GM21825 (cell line): Measurements from ENCODE around the gene UQCC5.

Source experiments
- ATAC-seq: cut with Tn5 transposase; IDR thresholded peaks from one replicate; pipeline ENCODE4 v1.9.1; 2021; ENCODE audit warnings: mild to moderate bottlenecking, moderate library complexity; ENCODE audit not compliant: unreplicated experiment

Gene UQCC5

DNA sequence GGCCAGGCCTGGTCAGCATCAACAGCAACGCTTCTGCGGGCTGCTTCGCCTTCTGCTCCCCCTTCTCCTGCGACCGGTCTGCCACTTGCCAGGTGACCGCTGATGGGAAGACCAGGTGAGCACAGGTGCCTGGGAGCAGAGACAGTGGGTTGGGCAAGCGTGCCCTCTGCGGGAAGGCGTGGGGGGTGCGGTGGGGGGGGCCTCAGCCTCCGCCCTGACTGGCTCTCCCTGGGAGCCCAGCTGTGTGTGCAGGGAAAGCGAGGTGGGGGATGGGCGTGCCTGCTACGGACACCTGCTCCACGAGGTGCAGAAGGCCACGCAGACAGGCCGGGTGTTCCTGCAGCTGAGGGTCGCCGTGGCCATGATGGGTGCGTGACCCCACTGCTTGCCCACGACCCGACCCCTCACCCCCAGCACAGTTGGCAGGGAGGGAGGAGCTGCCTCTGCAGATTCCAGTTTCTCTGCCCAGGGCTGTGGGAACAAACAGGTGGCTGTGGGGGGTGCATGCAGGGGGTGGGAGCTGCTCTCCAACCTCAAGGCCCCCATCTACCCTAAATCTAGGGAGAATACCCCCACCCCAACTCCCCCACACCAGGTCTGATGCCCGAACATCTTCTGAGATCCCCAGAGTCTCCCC lies 32.5 kb upstream of the UQCC5 start:
- no peak for ATAC-seq

DNA sequence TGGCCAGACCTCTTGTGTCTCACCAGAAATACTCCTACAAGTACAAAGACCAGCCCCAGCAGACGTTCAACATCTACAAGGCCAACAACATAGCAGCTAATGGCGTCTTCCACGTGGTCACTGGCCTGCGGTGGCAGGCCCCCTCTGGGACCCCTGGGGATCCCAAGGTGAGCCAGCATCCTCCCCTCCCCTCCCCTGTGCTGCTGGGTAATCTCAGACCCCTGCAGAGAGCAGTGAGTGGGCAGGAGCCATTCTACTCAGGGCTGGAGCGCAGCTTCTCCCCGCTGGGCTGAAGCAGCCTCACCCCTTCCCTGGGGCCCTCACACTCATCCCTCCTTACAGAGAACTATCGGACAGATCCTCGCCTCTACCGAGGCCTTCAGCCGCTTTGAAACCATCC lies 31.4 kb upstream of the UQCC5 start:
- no peak for ATAC-seq

DNA sequence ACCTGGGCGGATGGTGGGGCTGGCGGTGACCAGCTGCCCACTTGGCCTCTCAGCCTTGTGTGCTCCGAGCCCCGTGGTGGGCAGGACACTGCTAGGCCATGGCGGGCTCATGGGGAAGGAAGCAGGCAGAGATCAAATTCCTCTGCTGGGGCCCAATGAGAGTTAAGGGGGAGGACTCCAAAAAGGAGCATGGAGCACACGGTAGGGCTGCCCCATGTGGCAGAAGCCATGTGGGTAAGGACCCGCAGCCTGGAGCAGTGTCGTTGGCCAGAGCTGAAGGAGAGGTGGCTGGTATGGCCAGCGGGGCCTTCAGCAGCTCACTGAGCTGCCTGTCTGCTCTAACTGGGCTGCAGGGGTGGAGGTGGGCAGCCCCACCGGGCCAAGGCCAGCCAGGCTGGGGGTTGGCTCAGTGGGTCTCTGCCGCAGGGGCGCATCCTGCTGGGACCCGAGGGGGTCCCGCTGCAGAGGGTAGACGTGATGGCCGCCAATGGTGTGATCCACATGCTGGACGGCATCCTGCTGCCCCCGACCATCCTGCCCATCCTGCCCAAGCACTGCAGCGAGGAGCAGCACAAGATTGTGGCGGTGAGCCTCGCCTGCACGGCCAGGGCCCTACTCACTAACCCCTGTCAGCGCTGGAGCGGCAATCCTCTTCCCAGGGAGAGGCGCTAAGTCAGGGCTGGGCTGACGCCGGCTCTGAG lies 30.0 kb upstream of the UQCC5 start:
- ATAC-seq, result no peak

DNA sequence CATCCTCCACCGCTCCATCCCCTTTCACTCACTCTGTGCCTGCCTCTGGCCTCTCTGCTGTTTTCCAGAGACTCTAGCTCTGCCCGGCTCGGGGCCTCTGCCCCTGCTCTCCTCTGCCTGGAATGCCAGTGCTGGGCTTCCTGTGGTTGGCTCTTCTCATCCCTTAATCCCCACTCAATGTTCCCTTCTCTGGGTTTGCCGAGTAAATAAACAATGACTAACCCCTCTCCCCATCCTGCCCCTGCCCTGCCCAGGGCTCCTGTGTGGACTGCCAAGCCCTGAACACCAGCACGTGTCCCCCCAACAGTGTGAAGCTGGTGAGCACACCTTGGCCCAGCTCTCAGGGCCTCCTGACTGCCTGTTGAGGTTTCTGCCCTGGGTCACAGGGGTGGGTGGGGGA lies 29.0 kb upstream of the UQCC5 start:
- ATAC-seq, result no peak

DNA sequence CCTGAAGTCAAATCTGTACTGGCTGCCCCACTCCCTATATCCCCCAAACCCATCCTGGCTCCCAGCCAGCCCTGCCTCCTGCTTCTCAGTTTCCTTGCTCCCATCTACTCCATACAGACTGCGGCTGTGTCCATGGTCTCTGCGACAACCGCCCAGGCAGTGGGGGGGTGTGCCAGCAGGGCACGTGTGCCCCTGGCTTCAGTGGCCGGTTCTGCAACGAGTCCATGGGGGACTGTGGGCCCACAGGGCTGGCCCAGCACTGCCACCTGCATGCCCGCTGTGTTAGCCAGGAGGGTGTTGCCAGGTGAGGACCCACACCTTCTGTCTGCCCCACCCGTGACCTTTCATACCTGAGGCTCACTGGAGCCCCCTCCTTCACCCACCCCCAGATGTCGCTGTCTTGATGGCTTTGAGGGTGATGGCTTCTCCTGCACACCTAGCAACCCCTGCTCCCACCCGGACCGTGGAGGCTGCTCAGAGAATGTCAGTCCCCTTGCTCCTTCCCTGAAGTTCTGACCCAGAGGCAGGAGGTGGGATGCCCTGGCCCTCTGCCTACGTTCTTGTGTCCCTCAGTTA lies 26.6 kb upstream of the UQCC5 start:
- no peak for ATAC-seq

DNA sequence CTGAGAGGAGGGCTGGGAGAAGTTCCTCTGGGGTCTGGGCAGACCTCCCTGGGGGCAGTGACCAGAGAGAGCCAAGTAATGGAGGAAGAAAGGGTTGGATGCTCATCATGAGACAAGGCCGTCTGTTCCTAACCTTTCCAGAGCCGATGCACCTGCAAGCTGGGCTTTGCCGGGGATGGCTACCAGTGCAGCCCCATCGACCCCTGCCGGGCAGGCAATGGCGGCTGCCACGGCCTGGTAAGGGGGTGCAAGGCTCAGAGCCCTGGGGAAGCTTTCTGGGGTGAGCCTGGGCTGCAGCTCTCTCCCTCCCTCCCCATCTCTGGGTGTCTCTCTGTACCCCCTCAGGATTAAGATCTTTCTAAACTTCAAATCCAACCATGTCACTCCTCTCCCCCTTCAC lies 24.9 kb upstream of the UQCC5 start:
- no peak for ATAC-seq

DNA sequence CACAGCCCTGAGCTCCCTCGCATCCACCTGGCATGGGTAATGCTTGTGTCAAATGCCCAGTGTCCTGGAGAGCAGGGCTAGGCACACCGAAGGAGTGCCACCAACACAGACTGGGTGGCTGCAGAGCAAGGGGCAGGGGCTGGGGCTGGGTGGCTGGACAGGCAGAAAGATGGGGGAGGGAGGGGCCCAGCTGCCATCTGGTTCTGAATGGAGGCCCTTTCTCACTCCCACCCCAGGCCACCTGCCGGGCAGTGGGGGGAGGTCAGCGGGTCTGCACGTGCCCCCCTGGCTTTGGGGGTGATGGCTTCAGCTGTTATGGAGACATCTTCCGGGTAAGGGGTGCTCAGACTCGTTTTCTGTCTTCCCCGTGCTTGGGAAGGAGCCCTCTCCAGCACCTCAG lies 24.3 kb upstream of the UQCC5 start:
- ATAC-seq, result no peak

DNA sequence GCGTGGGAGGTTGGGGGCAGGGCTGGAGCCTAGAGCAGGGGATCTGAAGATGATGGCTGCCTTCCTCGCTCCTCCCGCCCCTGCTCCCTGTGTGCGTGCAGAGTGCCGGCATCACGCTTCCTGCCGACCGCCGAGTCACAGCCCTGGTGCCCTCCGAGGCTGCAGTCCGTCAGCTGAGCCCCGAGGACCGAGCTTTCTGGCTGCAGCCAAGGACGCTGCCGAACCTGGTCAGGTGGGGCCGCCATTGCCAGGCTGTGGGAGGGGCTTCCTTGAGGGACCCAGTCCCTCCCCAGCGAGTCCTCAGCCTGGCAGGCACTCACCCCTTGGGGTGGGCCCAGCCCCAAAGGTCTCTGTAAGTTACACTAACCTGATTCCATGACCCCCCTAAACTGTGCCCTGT lies 23.7 kb upstream of the UQCC5 start:
- ATAC-seq, result no peak

DNA sequence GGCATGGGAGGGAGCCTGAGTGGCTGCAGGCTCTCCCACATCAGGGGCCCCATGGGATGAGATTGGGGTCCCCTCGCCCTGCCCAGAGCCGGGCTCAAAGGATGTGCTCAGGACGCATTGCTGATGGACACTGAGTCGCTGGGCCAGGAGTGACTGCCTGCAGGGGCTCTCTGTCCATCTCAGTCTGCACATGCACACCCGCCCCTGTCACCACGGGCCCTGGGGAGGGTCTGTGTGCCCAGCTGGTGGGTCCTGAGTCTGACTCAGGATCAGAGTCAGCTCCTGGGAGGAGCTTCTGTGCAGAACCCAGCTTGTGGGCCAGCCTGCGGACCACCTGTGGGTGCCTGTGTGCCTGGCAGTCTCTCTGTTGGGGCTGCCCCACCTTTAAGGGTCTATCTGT lies 23.1 kb upstream of the UQCC5 start:
- no peak for ATAC-seq

DNA sequence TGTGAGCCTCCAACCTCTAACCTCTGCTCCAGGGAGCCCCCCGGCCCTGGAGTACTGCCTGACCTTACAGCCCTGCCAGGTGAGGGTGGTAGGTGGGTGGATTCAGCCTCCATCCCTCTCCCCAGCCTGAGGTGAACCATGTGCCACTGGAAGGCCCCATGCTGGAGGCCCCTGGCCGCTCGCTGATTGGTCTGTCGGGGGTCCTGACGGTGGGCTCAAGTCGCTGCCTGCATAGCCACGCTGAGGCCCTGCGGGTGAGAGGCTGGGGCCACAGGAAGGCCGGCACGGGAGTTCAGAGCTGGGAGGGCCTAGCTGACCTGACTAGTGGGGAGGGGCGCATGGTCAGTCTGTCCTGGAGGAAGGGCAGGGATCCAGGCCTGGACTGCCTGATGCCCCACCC lies 21.8 kb upstream of the UQCC5 start:
- ATAC-seq, result no peak

DNA sequence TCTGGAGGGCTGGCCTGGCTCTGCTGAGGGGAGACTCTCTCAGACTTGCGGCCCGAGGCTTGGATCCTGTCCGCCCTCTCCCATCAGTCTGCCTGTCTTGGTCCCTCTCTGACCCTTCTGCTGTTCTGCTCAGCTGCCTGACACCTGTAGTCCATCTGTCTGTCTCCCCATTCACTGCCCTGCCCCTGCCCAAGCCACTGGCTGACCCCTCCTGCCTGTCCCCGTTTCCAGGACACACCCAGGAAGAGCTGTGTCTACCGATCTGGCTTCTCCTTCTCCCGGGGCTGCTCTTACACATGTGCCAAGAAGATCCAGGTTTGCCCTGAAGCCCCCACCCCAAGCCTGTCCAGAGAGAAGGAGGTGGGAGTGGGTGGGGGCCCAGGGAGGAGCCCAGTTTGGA lies 21.2 kb upstream of the UQCC5 start:
- no peak for ATAC-seq

DNA sequence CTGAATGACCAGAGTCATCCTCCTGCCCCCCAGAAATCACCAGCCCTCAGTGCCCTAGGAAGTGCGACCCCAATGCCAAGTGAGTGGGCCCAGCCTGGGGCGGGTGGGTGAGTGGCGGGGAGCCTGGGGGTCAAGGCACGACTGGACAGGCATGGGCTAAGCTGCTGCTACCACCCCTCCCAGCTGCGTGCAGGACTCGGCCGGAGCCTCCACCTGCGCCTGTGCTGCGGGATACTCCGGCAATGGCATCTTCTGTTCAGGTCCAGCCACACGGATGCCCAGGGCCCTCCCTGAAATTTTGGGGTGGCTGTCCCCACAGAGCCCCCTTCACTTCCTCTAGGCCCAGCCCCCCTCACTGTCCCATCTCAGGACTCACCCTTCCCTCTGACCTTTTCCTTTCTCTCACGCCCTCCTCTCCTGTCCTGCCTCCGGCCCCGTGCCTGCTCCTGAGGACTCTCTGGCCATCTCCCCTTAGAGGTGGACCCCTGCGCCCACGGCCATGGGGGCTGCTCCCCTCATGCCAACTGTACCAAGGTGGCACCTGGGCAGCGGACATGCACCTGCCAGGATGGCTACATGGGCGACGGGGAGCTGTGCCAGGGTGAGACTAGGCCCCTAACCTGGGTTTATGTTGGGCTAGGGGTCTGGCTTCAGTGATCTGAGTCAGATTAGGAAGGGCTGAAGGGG lies 19.8 kb upstream of the UQCC5 start:
- no peak for ATAC-seq

DNA sequence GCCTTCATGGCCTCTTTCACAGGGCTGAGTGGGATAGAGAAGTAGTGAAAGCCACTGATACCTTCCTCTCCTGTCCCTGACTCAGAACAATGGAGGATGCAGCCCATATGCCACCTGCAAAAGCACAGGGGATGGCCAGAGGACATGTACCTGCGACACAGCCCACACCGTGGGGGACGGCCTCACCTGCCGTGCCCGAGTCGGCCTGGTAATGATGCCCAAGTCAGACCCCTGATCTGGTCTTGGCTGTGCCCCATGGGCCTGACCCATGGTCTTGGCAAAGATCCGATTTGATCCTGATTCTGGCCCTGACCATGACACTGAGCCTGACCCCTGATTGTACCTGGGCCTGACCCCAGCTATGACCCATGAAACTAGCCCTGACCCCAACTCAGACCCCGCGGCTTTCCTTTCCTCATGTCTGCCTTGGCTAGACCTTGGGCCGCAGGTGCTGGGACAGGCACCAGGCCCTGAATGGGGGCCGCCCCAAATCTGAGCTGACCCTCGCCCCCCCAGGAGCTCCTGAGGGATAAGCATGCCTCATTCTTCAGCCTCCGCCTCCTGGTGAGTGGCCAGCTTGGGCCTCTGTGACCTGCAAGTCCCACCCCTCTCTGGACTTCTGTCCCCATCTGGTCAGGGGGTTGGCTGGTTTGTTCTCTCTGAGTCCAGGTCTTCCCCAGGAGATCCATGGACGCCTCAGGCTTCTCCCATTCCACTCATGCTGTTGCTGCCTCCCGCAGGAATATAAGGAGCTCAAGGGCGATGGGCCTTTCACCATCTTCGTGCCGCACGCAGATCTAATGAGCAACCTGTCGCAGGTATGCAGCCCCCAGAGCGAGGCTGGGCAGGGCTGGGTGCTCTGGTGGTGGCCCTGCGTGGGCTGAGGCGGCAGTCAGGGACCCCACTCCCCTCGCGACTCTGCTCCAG lies 18.3 kb upstream of the UQCC5 start:
- ATAC-seq, result no peak

DNA sequence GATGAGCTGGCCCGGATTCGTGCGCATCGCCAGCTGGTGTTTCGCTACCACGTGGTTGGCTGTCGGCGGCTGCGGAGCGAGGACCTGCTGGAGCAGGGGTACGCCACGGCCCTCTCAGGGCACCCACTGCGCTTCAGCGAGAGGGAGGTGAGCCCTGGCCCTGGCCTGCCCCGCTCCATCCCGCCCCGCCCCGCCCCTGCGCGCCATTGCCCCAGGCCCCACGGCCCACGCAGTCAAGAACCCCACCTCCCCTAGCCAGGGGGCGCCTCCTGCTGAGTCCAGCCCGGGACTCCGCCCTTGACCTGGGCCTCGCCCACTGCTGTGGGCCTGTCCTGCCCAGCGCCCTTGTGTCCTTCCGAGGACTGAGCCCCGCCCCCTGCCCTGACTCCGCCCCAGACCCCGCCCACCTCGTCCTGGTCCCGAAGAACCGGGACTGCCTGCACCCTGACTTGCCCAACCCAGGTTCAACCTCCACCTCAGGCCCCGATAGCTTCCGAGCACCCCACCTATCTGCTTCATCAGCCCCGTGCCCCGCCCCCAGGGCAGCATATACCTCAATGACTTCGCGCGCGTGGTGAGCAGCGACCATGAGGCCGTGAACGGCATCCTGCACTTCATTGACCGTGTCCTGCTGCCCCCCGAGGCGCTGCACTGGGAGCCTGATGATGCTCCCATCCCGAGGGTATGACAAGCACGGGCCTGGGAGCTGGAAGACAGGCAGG lies 17.5 kb upstream of the UQCC5 start:
- ATAC-seq, result no peak

DNA sequence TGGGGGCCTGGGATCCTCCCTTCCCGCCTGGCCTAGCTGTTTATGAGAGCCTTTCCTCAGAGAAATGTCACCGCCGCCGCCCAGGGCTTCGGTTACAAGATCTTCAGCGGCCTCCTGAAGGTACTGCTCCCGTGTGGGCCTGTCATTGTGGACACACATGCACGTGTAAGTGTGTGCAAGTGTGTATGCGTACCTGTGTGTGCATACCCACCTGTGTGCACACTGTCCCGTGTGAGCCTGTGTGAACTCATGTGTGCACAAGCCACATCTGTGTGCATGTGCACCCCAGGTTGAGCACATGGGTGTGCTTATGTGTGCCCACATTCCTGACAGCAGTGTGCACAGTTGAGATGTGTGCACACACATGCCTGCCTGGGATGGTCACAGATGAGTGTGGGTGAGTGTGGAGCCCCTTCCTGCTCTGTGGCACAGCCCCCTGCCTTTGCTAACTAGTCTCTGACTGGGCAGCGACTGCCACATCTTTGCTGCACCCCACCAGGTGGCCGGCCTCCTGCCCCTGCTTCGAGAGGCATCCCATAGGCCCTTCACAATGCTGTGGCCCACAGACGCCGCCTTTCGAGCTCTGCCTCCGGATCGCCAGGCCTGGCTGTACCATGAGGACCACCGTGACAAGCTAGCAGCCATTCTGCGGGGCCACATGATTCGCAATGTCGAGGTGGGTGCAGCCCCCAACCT lies 16.8 kb upstream of the UQCC5 start:
- ATAC-seq, result no peak

DNA sequence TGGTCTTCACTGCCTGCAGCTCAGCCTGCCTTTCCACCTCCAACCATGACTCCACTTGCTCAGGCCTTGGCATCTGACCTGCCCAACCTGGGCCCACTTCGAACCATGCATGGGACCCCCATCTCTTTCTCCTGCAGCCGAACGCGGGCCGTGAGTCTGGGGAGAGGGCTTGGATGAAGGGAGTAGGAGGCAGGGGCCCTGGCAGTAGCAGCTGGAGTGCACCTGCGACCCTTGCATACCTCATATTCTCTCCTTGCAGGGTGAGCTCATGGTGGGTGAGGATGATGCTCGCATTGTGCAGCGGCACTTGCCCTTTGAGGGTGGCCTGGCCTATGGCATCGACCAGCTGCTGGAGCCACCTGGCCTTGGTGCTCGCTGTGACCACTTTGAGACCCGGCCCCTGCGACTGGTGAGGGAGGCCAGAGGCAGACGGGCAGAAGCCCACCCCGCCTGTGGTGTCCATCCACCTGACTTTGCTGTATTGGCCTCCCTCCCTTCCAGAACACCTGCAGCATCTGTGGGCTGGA lies 16.2 kb upstream of the UQCC5 start:
- ATAC-seq, result no peak

DNA sequence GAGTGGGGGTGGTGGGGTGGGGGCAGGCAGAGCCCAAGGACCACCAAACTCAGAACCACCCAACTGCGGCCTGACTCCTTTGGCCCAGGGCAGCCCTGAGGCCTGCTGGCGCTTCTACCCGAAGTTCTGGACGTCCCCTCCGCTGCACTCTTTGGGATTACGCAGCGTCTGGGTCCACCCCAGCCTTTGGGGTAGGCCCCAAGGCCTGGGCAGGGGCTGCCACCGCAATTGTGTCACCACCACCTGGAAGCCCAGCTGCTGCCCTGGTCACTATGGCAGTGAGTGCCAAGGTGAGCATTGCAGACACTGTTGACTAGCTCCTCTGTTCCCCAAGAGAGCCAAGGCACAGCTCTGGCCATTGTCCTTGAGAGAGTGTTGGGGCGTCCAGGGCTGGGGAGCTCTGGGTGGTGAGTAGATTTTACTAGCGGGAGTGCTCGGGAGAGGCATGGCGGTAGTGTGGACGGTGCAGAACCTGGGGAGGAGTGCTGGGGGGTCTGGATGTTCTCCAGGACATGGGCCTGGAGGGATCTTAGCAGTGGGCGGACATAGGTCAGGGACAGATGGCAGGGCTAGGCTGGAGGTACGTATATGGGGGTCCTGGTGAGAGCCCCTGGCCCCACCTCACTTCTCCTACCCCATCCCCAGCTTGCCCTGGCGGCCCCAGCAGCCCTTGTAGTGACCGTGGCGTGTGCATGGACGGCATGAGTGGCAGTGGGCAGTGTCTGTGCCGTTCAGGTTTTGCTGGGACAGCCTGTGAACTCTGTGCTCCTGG lies 15.5 kb upstream of the UQCC5 start:
- no peak for ATAC-seq

DNA sequence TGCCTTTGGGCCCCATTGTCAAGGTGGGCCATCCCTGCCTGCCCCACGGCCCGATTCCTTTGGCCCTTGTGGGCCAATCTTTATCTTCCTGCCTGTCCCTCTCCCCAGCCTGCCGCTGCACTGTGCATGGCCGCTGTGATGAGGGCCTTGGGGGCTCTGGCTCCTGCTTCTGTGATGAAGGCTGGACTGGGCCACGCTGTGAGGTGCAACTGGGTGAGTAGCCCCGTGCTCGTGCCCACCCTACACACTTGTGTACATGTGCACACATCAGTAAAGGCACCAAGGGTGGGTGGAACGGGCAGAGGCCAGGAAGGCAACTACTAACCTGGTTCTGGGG lies 14.9 kb upstream of the UQCC5 start:
- no peak for ATAC-seq
